ENCODE measurements around the gene HNRNPUL2.

Gene HNRNPUL2

DNA sequence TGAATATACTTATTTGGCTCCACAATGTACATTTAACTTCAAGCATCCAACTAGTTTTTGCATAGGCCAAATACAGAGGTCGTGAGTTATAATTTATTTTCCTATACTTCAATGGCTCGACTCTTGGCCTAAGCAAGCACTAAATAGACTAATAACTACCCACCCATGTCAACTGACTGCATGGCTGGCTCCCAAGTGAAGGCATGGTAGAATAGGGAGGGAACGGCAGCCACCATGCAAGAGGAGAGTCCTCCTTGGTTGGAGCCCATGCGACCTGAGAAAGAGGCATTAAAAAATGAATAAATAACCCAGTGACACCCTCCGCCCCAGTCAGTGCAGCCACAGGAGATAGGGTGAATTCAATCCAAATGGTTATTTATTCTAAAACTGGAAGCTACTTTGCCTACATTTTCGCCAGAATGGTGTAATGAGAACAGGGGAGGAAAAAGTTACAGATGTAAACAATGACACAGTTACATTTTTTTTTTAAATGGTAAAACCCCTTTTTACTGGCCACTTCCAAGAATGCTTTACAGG lies 14.9 kb downstream of the HNRNPUL2 start:
- no peak for DNase-seq (ENCODE audit: low spot score)
- TF ChIP-seq, protein P1, sequence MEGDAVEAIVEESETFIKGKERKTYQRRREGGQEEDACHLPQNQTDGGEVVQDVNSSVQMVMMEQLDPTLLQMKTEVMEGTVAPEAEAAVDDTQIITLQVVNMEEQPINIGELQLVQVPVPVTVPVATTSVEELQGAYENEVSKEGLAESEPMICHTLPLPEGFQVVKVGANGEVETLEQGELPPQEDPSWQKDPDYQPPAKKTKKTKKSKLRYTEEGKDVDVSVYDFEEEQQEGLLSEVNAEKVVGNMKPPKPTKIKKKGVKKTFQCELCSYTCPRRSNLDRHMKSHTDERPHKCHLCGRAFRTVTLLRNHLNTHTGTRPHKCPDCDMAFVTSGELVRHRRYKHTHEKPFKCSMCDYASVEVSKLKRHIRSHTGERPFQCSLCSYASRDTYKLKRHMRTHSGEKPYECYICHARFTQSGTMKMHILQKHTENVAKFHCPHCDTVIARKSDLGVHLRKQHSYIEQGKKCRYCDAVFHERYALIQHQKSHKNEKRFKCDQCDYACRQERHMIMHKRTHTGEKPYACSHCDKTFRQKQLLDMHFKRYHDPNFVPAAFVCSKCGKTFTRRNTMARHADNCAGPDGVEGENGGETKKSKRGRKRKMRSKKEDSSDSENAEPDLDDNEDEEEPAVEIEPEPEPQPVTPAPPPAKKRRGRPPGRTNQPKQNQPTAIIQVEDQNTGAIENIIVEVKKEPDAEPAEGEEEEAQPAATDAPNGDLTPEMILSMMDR (IDR thresholded peaks at IDR 0.05; ENCODE audit: extremely low read depth, missing control alignments): no peak

DNA sequence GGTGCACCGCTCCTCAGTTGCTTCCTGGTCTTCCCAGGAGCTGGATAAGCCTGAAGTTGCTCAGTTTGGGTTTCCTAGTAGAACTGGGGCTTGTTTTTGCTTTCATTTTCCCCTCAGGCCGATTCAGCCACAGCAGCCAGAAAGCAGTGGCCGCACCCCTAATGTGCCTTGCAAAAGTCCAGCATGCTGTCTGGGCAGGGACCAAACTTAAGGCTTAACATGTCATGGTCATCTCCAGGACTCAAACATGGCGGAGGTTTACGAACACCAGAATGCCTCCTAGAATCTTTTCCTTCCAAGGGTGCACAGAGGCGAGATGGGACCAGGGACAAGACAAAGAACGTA lies 17.3 kb downstream of the HNRNPUL2 start:
- TF ChIP-seq, protein P1 (IDR thresholded peaks at IDR 0.05; ENCODE audit: extremely low read depth, missing control alignments): no peak
- no peak for DNase-seq (ENCODE audit: low spot score)

DNA sequence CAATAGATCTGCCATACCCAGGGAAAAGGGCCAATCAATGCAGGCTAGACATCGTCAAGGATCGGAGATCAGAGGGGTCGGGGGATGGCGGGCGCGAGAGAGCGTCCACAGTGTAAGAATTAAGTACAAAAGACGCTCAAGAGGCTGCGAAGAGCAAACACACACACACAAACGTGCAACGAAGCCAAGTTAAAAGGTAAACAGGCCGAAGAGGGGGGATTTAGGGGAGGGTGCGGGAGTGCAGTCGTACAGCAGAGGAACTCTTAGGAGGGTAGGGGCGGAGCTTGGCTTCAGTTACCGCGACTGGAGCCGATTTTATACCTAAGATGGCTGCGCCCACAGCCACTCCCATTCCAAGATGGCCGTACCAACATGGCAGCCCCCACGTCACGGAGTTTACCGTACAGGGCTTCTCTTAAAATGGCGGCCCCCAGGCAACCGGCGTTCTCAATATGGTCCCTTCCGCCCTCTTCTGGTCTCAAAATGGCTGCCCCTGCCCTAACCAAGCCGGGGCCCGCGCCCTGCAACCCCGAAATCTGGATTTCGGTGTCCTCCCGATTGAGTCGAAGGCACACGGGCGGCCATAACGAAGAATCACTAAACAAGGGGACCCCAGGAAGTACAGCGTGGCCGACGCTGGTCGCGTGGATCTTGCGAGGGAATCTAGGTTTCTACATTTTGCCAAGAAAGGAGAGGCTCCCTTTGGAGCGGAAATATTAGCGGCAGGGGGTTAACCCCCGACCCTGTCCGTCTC lies 17.8 kb downstream of the HNRNPUL2 start:
- peak; percentile 92 for DNase-seq (ENCODE audit: low spot score)
- TF ChIP-seq, protein P1 (IDR thresholded peaks at IDR 0.05; ENCODE audit: extremely low read depth, missing control alignments): no peak

DNA sequence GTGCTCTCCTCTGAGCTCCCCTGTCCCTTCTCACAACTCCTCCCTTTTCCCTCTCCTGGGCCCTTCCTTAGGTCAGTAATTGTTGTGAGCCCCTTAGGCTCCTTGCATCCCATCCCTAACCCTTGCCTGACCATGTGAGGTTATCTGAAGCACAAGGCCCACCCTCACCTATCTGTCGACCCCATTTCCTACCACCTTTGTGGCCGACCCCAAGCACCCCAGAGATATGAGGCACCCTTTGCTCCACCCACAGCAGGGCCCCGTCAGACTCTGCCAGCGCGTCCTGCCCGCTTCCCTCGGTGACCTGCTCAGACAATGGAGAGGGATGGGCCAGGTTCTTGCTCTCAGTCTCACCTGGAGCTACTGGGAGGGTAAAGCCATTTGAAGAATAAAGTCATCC lies 18.5 kb downstream of the HNRNPUL2 start:
- TF ChIP-seq, protein P1 (IDR thresholded peaks at IDR 0.05; ENCODE audit: extremely low read depth, missing control alignments): no peak
- DNase-seq (ENCODE audit: low spot score): no peak

DNA sequence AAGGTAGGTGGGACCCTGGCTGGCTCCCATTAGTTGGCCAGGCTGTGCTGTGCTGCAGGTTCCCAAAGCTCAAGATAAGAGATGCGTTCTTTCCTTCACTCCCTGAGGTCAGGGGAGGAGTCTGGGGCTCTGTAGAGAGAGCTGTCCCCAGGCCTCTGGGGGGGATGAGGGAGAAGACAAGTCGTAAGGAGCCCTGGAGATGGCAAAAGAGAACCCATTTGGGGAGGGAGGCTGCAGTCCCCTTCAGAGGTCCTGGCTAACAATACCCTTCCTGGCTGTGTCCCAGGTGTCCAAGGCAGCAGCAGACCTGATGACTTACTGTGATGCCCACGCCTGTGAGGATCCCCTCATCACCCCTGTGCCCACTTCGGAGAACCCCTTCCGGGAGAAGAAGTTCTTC lies 18.9 kb downstream of the HNRNPUL2 start:
- DNase-seq (ENCODE audit: low spot score): no peak

DNA sequence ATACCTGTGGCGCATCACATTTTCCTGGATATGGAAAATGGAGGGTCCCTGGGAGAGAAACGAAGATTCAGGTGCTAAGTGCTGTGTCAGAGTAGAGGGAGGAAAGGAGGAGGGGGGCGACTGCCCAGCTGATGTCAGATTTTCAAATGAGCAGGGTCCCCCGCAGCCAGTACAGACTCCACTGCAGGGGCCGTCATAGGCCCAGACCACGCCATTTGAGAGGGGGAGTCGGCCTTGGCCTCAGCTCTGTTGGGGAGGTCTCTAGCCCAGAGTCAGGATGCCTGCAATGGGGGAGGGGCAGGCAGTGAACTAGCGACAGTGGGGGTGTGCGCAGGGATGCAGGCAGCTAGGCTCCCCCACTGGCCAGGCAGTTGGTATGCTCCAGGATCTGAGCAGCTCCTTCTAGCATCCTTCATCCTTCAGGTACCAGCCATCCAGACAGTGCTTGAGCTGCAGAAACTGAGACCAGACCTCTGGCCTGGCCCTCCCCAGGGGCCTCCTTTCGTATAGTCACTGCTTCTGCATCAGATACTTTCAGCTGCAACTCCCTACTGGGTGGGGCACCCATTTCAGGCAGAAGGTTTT lies 19.9 kb downstream of the HNRNPUL2 start, which contains the start of the genes BSCL2 and GNG3:
Gene BSCL2, minus strand, starts transcription at position 148 of the 585 bp plus-strand sequence. CDS start 229 bp downstream, outside the sequence.
Gene GNG3, plus strand, starts transcription at position 400 of the 585 bp plus-strand sequence. CDS start 620 bp downstream, outside the sequence.
- no peak for DNase-seq (ENCODE audit: low spot score)
- TF ChIP-seq, protein P1 (IDR thresholded peaks at IDR 0.05; ENCODE audit: extremely low read depth, missing control alignments): no peak

More for the DNA sequence above, 18.9 kb downstream of the HNRNPUL2 start:
- TF ChIP-seq, protein P1 (IDR thresholded peaks at IDR 0.05; ENCODE audit: extremely low read depth, missing control alignments): no peak

DNA sequence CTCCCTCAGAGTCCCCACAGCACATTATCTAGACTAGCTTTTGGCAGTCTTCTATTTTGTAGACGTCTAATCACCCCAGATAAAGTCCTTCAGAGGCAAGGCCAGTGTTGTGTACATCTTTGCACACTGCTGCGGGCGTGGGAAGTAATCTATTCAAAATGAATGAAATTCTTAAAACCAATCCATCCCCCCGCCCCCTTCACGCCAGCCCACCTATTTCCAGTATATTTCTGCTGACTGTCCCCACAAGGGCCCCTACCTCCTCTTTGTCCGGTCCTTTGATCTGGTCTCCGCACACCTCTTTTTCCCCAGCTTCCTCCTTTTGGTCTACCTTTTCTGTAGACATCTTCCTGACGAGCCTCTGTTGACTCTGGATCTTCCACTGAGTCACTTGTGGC lies 20.4 kb downstream of the HNRNPUL2 start:
- TF ChIP-seq, protein P1 (IDR thresholded peaks at IDR 0.05; ENCODE audit: extremely low read depth, missing control alignments): no peak
- no peak for DNase-seq (ENCODE audit: low spot score)

All from GM20000 (cell line).